Regular cardiac myocyte (primary cell): Measurements from ENCODE around the gene DOCK8. TPM values are rescaled to one million over a fixed set of nuclear protein-coding genes. Genes with fewer than 3 reads are reported as not detected.

Experiments
- total RNA-seq: library from RNA; depleted of rRNA; stranded (reverse); fragments of >200 nt; gene quantifications from 2 replicates; pipeline ENCODE4 v1.2.3, GENCODE V29; 2014

The DOCK8 gene
- 0.19 and 0.56 TPM in 2 replicates for total RNA-seq

GRCh38 chr9:214648-215493 is at the start of gene DOCK8:
TSS of gene DOCK8 (plus strand) at chr9:214865. CDS start at chr9:214977, 112 bp downstream.

GRCh38 chr9:178970-179383 is 35.7 kb upstream of the DOCK8 start, which contains the start of gene ZNG1A:
TSS of gene ZNG1A (minus strand) at chr9:179056. CDS start at chr9:178969, 87 bp downstream.

DNA sequence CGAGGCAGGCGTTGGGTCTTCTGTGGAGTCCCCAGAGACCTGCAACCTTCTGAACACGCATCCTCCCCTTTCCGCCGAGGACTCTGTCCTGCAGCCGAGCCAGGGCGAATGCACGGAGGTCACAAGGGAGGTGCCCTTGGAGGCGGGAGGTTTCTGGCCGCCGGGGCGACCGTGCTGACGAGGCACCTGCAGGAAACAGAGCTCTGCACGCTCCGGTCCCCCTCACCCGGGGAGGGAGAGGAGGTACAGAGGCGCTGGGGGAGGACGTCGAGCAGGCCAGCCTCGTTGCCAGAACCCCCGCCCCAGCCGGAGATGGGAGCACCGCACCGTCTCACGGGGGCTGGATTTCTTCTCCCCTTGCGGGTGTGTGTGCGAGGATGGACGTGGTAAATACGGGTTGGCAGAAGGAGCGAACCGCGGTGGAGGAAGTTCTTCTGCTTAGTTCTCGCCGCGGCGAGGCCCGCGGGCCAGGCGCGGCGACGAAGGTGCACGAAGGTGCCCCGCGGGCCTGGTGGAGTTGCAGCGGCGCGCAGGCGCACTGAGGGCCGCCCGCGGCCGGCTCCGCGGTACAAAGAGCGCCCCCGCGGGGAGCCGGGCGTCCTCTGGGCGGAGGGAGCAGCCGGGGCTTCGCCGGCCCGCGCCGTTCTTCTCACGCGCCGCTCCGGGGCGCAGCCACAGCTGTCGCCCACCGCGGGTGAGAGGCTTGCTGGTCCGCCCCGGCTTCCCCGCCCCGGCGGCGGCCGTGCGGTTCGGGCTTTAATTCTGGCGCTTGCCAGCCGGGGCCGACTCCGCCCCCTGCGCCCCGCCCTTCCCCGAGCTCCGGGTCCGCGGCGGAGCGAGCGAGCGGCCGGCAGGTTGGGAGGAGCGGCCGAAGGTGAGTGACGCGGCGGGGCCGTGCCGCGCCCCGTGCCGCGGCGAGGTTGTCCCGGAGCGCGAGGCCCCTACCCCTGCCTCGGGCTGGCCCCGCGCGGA is 289.5 kb downstream of the DOCK8 start, which contains the start of gene KANK1:
TSS of gene KANK1 (plus strand) at position 815 of the 972 bp plus-strand sequence.

Other genes with a start within 250 kb of the DOCK8 start
- 3.8 and 4.8 TPM in 2 replicates for gene WASHC1, start 185.4 kb upstream of the DOCK8 start, total RNA-seq
- 0.19 and 0.56 TPM in 2 replicates for gene FOXD4, start 96.4 kb upstream of the DOCK8 start, total RNA-seq
- 28.2 and 30.5 TPM in 2 replicates for gene ZNG1A, start 35.8 kb upstream of the DOCK8 start, total RNA-seq